PFSK-1 (cell line): ENCODE data around the gene KLHL17.

ENCODE experiments used
- FOXP2 ChIP-seq: optimal IDR thresholded peaks from 2 replicates; pipeline ENCODE3; 2011; ENCODE audit warnings: borderline replicate concordance, control low read depth, inconsistent platforms; ENCODE audit not compliant: insufficient read depth; ENCODE audit errors: extremely low read length, extremely low read depth
- POLR2AphosphoS5 ChIP-seq: IDR thresholded peaks from 2 replicates; pipeline ENCODE4 v1.6.1; 2012; ENCODE audit warnings: low read depth, mild to moderate bottlenecking, control low read depth, low read length, moderate library complexity
- REST ChIP-seq, 2 experiments: IDR thresholded peaks; 2 replicates each; pipeline versions ENCODE4 v1.6.1 to v1.8.0; 2011 to 2012; ENCODE audit warnings: low read depth in 2 of 2, low read length in 2 of 2, control low read depth in 1 of 2, inconsistent platforms in 1 of 2, mild to moderate bottlenecking in 1 of 2, moderate library complexity in 1 of 2; ENCODE audit not compliant: insufficient read depth in 1 of 2
- SIN3A ChIP-seq: IDR thresholded peaks from 2 replicates; pipeline ENCODE4 v1.6.1; 2012; ENCODE audit warnings: mild to moderate bottlenecking, low read length, moderate library complexity, borderline replicate concordance; ENCODE audit not compliant: insufficient read depth
- TAF1 ChIP-seq: IDR thresholded peaks from 2 replicates; pipeline ENCODE4 v1.6.1; 2012; ENCODE audit warnings: low read length, control low read depth, borderline replicate concordance; ENCODE audit not compliant: insufficient read depth

The KLHL17 gene

DNA sequence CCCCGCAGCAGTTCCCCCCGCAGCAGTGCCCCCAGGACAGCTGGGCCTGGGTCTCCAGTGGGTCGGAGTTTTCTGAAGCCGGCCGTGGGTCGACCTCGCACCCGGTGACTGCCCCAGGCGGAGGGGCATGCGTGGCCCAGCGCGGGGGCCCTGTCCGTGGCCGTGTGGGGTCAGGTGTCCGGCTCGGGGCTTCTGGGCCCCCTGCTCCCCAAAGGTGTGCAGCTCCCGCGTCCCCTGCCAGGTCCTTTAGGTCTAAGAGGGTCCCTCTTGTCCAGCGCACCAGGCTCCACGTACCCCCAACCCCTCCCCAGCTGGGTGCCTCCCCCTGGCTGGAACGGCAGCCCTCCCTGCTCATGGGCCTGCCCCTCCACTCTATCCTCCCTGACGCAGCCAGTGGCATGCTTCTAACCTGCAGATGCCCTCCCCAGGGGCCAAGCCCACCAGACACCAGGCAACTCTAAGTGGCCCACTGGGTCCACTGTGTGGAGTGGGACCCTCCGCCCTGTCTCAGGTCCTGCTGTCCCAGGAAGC, 45.5 kb downstream of the KLHL17 start:
- TF ChIP-seq SIN3A (no peak), TAF1 (no peak), POLR2AphosphoS5 (no peak), REST (IDR thresholded peaks at IDR 0.05; ENCODE audit: insufficient read depth in 1 of 2, low read depth in 2 of 2, low read length in 2 of 2) (no peak), FOXP2 (no peak)

DNA sequence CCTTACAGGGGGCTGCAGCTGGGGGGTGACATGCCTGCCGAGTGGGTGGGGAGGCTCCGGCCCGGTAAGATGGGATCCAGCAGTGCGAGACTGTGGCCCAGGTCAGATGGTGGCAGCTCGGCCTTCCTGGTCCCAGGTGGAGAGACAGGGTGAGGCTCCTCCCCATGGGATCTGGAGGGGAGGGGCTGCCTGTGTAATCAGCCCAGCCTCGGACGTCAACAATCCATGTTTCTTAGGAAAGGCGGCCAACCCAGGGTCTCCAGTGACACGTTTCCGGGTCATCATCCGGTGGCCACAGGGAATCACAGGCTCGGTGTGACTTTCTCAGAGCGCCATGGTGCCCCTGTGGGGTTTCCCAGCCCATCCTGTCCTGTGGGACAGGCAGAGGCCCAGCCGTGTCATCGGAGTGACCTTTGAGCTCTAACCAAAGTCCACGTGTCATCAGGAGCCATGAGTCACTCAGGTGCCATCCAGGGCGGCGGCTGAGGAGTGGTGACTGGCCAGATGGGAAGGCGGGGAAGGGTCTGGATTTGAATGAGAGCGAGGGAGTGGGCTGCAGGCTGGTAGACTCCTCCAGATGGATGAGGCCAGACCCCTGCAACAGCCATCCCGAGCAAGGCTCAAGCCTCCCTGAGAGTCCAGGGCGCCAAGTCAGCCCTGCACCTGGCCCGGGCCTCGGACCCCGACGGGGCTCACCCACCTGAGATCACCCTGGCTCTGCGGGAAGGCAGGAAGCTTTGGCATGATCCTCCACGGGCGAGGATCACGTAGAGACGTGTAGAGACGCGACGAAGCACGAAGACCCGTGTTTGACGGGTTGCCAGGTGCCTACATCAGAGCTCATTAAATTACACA, 46.1 kb downstream of the KLHL17 start:
- TF ChIP-seq SIN3A (no peak), FOXP2 (no peak), REST (IDR thresholded peaks at IDR 0.05; ENCODE audit: insufficient read depth in 1 of 2, low read depth in 2 of 2, low read length in 2 of 2) (no peak), TAF1 (no peak), POLR2AphosphoS5 (no peak)

DNA sequence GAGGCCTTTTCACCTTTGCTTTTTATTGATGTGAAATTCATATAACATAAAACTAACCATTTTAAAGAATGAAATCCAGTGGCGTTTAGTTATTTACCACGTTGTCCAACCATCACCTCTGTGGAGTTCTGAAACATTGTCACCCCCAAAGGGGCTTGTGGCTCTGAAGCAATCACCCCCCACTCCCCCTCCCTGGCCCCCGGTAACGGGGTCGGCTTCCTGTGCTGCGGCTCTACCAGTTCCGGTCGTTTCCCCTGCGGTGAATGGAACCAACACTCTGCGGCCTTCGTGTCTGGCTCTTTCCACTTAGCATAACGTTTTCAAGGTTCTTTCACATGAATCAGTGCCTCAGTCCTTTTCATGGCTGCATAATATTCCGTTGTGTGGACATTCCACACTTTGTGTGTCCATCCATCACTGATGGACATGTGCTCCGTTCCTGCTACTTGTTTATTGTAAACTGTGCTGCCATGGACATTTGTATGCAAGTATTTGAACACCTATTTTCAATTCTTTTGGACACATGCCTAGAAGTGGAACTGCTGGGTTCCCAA, 51.1 kb downstream of the KLHL17 start:
- no peak for TF ChIP-seq POLR2AphosphoS5
- TF ChIP-seq TAF1: no peak
- TF ChIP-seq REST (IDR thresholded peaks at IDR 0.05; ENCODE audit: insufficient read depth in 1 of 2, low read depth in 2 of 2, low read length in 2 of 2): no peak
- no peak for TF ChIP-seq SIN3A
- TF ChIP-seq FOXP2: no peak

DNA sequence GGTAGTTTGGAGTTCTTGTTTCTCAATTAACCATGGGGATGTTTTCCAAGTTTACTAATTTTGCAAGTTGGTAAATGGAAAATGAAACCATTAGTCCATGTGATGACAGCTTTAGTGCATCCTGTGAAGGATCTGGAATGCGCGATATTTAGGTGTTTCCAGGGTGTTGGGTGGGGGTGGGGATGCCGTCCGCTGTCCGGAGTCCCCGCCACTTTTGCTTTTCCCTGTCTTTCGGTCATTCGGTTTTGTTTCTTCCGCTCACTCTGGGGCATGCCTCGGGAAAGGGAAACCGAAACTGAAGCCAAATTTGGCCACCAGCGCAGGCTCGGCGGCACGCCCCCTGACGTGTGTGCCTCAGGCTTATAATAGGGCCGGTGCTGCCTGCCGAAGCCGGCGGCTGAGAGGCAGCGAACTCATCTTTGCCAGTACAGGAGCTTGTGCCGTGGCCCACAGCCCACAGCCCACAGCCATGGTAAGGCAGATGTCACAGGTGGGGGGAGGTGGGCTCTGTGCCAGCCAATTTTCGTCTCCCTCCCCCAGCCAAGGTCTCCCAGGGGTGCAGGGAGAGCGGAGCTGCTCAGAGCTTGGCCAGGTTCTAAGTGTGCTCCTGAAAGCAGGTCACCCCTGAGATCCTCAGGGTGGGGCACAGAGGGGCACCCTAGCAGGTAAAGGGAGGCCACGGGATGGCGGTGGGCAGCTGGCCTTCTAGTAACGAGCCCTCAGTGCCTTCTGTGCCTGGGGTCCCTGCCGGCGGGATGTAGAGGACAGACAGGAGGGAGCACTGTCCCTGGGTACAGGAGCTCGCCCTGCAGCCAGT, 52.9 kb downstream of the KLHL17 start, which contains the start of gene ISG15:
TSS of gene ISG15 (plus strand) at position 393 of the 817 bp plus-strand sequence. CDS start at position 470, 77 bp downstream.
- no peak for TF ChIP-seq REST (IDR thresholded peaks at IDR 0.05; ENCODE audit: insufficient read depth in 1 of 2, low read depth in 2 of 2, low read length in 2 of 2)
- peak; percentile 64; the same call in 1 of the 2 replicates for TF ChIP-seq POLR2AphosphoS5
- peak; percentile 89; the same call in 1 of the 2 replicates for TF ChIP-seq SIN3A
- TF ChIP-seq TAF1: 0 out of 2 replicates have a peak, but pooled peaks have one; percentile 33
- no peak for TF ChIP-seq FOXP2
